ENCODE results near the gene MGRN1.

Gene MGRN1

GRCh38 chr16:4677390-4677789 lies 52.8 kb downstream of the MGRN1 start:
- DNase-seq: no peak

GRCh38 chr16:4677994-4678393 lies 53.4 kb downstream of the MGRN1 start:
- no peak for DNase-seq

- no peak for DNase-seq
Observed at GRCh38 chr16:4678596-4678995, 54.0 kb downstream of the MGRN1 start.

- no peak for DNase-seq
Observed at GRCh38 chr16:4679156-4679849, 54.7 kb downstream of the MGRN1 start.

GRCh38 chr16:4679850-4680636 lies 55.4 kb downstream of the MGRN1 start:
- peak; percentile 82 to 85 for DNase-seq

- no peak for DNase-seq
Observed at GRCh38 chr16:4680673-4681470, 56.2 kb downstream of the MGRN1 start.

GRCh38 chr16:4681471-4682083 lies 57.0 kb downstream of the MGRN1 start:
- no peak for DNase-seq

DNA sequence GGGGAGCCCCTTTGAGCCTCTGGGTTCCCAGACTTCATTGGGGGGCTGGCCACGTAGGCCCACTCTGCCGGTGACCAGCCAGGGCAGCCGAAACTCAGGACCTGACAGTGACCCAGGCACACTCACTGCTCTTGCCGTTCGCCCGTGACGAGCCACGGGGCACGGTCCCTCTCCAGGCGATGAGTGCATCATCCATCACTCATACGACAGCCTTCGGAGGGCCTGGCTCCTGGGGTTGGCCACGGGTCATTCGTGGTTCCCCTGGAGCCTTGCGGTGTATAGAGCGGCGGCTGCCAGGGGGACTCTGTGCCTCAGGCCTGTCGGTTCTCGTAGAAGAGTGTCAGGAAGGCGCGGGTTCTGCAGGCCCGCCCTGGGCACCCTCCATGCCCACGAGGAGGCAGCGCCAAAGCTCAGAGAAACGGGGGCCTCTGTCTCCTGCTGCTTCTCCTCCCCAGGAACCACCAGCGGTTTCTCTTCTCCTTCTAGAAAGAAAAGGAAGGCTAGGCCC lies 57.5 kb downstream of the MGRN1 start:
- DNase-seq: no peak

GRCh38 chr16:4682616-4683254 lies 58.1 kb downstream of the MGRN1 start:
- DNase-seq: peak in 1 of 2 donors; percentile 70

- DNase-seq: no peak
Observed at GRCh38 chr16:4683255-4684057, 58.8 kb downstream of the MGRN1 start.

- DNase-seq: no peak
Observed at GRCh38 chr16:4684058-4684715, 59.6 kb downstream of the MGRN1 start.

GRCh38 chr16:4684763-4685162 lies 60.1 kb downstream of the MGRN1 start:
- DNase-seq: no peak

GRCh38 chr16:4685292-4685691 lies 60.7 kb downstream of the MGRN1 start:
- no peak for DNase-seq

- no peak for DNase-seq
Observed at GRCh38 chr16:4685776-4686496, 61.3 kb downstream of the MGRN1 start.

- DNase-seq: no peak
Observed at GRCh38 chr16:4686497-4687210, 62.0 kb downstream of the MGRN1 start.

DNA sequence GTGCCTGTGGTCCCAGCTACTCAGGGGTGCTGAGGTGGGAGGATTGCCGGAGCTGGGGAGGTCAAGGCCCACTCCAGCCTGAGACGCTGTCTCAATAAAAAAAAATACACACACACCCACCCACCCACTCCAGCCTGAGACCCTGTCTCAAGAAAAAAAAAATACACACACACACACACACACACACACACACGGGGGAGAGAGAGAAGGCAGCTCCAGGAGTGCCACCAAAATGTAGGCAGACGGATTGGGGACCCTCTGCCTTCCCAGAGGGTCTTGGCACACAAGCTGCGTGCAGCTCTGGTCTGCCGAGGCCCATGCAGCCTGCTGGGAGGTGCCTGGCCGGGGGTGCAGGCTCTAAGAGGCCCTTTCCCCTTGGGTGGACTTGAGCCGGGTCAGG lies 62.8 kb downstream of the MGRN1 start:
- no peak for DNase-seq

- no peak for DNase-seq
Observed at GRCh38 chr16:4687946-4688673, 63.5 kb downstream of the MGRN1 start.

DNA sequence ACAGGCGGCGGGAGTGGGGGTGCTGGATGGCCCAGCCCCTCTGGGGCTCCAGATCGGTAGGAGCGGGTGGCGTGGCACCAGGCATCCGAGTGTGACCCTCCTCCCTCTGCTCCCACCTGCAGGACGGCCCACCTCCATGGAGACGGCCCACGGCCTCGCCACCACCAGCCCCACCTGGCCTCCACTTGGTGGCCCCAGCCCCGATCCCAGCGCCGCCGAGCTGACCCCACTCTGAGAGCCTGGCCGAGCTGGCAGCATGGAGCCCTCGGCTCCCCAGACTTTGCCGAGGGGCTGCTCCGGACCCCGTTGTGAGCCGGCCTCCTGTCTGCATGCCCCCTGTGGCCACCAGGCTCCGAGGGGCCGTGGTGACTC lies 64.0 kb downstream of the MGRN1 start:
- DNase-seq: no peak

All from inflammatory macrophage treated with lipopolysaccharide for 1 hour (primary cell).